ENCODE measurements around the gene AGRN.
A peak's percentile ranks its signal among the peaks of the same experiment; 100 is the strongest.

Gene AGRN

GRCh38 chr1:1040004-1040991, 20.4 kb downstream of the AGRN start:
- DNase-seq, result peak; percentile 75

- no peak for DNase-seq
These were observed 21.2 kb downstream of the AGRN start for GRCh38 chr1:1041092-1041523.

GRCh38 chr1:1041873-1042272, 22.0 kb downstream of the AGRN start:
- DNase-seq, result no peak

GRCh38 chr1:1042835-1043234, 22.9 kb downstream of the AGRN start:
- DNase-seq, result no peak

- DNase-seq, result no peak
These were observed 23.5 kb downstream of the AGRN start for GRCh38 chr1:1043411-1043810.

GRCh38 chr1:1043921-1044320, 24.0 kb downstream of the AGRN start:
- DNase-seq, result no peak

- DNase-seq, result no peak
These were observed 24.6 kb downstream of the AGRN start for GRCh38 chr1:1044455-1045078.

- no peak for DNase-seq
These were observed 25.2 kb downstream of the AGRN start for GRCh38 chr1:1045129-1045528.

- no peak for DNase-seq
These were observed 26.3 kb downstream of the AGRN start for GRCh38 chr1:1046243-1046642.

- DNase-seq, result no peak
These were observed 26.8 kb downstream of the AGRN start for GRCh38 chr1:1046767-1047166.

GRCh38 chr1:1047407-1047806, 27.5 kb downstream of the AGRN start:
- no peak for DNase-seq

- no peak for DNase-seq
These were observed 28.0 kb downstream of the AGRN start for GRCh38 chr1:1047963-1048362.

GRCh38 chr1:1048765-1049164, 28.8 kb downstream of the AGRN start:
- no peak for DNase-seq

GRCh38 chr1:1049318-1050165, 29.6 kb downstream of the AGRN start:
- DNase-seq, result no peak

GRCh38 chr1:1050577-1051052, 30.7 kb downstream of the AGRN start:
- DNase-seq, result no peak

- no peak for DNase-seq
These were observed 31.3 kb downstream of the AGRN start for GRCh38 chr1:1051127-1051810.

GRCh38 chr1:1052003-1052840, 32.3 kb downstream of the AGRN start:
- DNase-seq, result no peak

GRCh38 chr1:1053022-1053421, 33.1 kb downstream of the AGRN start:
- no peak for DNase-seq

GRCh38 chr1:1053682-1054081, 33.8 kb downstream of the AGRN start:
- no peak for DNase-seq

- no peak for DNase-seq
These were observed 34.3 kb downstream of the AGRN start for GRCh38 chr1:1054099-1054700.

- no peak for DNase-seq
These were observed 35.1 kb downstream of the AGRN start for GRCh38 chr1:1054971-1055370.

All from activated naive CD4-positive, alpha-beta T cell treated with anti-CD3 and anti-CD28 coated beads, Interleukin-2, amount 50 U/mL, for 16 hours (primary cell).